HEK293 (cell line): ENCODE measurements around the gene FPR1.

Experiments used
- AEBP2 ChIP-seq: fragments of 450-650 bp; formaldehyde crosslinking; IDR thresholded peaks from 2 replicates; pipeline ENCODE4 v1.5.1; 2016; ENCODE audit warnings: missing biosample characterization, missing genetic modification characterization, borderline replicate concordance
- CTCF ChIP-seq: fragments of 450-650 bp; formaldehyde crosslinking; IDR thresholded peaks from 2 replicates; pipeline ENCODE4 v1.5.1; 2016; ENCODE audit warnings: missing biosample characterization, missing genetic modification characterization
- KLF1 ChIP-seq: fragments of 450-650 bp; formaldehyde crosslinking; IDR thresholded peaks from 2 replicates; pipeline ENCODE4 v1.5.1; 2016; ENCODE audit warnings: missing biosample characterization, missing genetic modification characterization
- SETDB1 ChIP-seq: IDR thresholded peaks from one replicate; pipeline ENCODE4 v1.6.1; 2017; ENCODE audit warnings: mild to moderate bottlenecking, low read length, moderate library complexity, mixed read lengths; ENCODE audit not compliant: insufficient read length
- TCF7L2 ChIP-seq: IDR thresholded peaks from 2 replicates; pipeline ENCODE4 v1.6.1; 2011; ENCODE audit warnings: low read depth, mild to moderate bottlenecking, inconsistent platforms, low read length, moderate library complexity, borderline replicate concordance
- TF ChIP-seq, protein P1 (sequence below): fragments of 450-650 bp; formaldehyde crosslinking; IDR thresholded peaks from 2 replicates; pipeline ENCODE4 v1.5.1; 2016; ENCODE audit warnings: missing biosample characterization, missing genetic modification characterization

DNA sequence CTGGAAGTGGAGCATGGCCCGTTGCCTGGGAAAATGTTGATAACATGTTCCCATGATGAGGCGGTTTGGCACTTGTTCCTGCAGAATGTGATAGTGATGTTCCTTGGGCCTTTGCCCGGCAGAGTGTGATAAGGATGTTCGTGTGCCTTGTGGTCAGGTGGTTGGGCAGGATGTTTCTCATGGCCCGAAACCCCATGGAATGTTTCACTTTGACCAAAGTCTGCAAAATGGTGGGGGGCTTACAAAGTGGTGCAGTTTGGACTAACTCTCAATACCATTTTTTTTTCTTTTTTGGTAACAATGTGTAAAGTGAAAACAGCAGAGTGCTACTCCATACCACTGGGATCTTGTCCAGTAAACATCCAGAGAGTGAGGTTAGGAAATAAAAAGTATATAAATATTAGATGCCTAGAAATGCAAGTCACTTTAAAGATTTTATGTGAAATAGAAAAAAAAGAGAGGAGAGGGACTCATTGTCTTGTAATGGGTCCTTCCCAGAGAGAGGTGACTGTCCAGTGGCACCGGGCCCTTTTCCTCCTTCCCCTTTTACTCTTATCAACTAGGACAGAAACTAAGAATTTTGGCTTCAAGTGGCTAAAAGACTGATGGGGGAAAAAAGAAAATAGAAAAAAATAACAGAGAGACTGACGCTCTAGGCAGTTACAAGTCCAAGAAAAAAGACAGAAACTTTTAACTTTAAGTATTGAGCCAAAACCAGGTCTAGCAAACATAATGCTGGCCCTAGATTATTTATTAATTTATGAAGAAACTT is 49.0 kb upstream of the FPR1 start:
- TF ChIP-seq TCF7L2 (no peak), CTCF (no peak), AEBP2 (tag by site-specific recombination) (no peak), SETDB1 (no peak), KLF1 (tag by site-specific recombination) (no peak)
- TF ChIP-seq, protein P1, sequence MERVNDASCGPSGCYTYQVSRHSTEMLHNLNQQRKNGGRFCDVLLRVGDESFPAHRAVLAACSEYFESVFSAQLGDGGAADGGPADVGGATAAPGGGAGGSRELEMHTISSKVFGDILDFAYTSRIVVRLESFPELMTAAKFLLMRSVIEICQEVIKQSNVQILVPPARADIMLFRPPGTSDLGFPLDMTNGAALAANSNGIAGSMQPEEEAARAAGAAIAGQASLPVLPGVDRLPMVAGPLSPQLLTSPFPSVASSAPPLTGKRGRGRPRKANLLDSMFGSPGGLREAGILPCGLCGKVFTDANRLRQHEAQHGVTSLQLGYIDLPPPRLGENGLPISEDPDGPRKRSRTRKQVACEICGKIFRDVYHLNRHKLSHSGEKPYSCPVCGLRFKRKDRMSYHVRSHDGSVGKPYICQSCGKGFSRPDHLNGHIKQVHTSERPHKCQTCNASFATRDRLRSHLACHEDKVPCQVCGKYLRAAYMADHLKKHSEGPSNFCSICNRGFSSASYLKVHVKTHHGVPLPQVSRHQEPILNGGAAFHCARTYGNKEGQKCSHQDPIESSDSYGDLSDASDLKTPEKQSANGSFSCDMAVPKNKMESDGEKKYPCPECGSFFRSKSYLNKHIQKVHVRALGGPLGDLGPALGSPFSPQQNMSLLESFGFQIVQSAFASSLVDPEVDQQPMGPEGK (tag by site-specific recombination), result no peak
